ENCODE measurements around the gene XPR1. TPM values are rescaled to one million over a fixed set of nuclear protein-coding genes. Genes with fewer than 3 reads are reported as not detected.

XPR1 gene
- total RNA-seq, 1 experiment from 2014 or later: 30.7 TPM

DNA sequence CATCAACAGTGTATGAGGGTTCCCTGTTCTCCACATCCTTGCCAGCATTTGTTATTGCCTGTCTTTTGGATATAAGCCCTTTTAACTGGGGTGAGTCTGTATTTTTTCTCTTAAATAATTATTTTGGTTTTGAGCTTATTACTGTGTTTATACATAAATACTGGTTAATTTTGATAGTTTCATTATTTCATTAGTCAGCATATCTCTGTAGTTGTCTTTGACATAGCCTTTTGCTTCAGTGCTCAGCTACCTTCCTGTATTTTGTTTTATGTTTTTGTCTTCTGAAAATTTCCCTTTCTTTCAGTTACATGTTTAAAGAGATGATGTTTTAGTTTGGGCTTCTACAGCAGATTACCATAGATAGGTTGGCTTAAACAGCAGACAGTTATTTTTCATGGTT is 138.1 kb downstream of the XPR1 start:
- Histone ChIP-seq H3K36me3 (ENCODE audit: insufficient read depth, low read length, poor library complexity, severe bottlenecking) (no peaks in the 10 kb centered on the region), H3K4me1 (ENCODE audit: insufficient read depth, low read length, poor library complexity, severe bottlenecking) (no peaks in the 10 kb centered on the region), H3K4me3 (ENCODE audit: low read depth, low read length, poor library complexity, severe bottlenecking) (no peak overlapping the region), H3K9me3 (ENCODE audit: low read depth, low read length, poor library complexity, severe bottlenecking) (no peaks in the 10 kb centered on the region), H3K27me3 (replicated peaks; ENCODE audit: insufficient read depth, low read depth, low read length, poor library complexity) (no peaks in the 10 kb centered on the region), H3K27ac (ENCODE audit: low read depth, low read length, poor library complexity, severe bottlenecking) (no peak overlapping the region)
- ChIA-PET CTCF (no interaction called here), POLR2A (ENCODE audit: low non-redundant PET) (no interaction called here)
- DNase-seq (ENCODE audit: low spot score): no peak
- intact Hi-C loops (cut with micrococcal nuclease; ENCODE audit: unreplicated experiment): no loop called here
- no peak for TF ChIP-seq EZH2 (IDR thresholded peaks at IDR 0.05; ENCODE audit: borderline replicate concordance, low read depth, low read length, poor library complexity, severe bottlenecking)
- TF ChIP-seq CTCF (conservative IDR thresholded peaks at IDR 0.05; ENCODE audit: low read depth, low read length): no peak
- no TSS peak for BruUV-seq (replicated peaks)

DNA sequence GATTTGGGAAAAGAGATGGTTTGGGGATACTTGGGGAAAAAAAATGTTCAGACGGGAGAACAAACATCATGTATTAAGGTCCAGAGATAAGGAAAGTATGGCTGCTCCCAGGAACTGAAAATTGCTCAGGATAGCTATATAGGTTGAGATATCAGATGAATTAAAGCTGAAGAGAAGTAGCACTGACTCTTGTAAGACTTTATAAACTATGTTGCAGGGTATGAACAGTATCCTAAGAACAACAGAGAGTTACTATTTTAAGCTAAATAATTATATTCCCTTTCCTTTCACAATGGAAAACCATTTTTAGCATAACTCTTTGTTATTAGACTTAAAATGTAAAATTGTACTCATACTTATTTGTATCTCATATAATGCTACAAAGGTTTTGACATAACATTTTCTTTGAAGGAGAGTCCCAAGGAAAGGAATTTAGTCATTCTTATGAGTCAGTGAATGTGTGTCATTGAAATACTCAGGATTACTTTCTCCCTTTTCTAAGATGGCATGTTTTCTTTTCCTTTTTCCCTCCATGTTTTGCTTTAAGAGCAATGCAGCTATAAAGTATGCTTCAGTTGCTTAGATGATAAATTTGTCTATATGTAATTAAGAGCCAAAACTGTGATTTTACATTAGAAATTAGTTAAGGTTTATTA is 141.5 kb downstream of the XPR1 start:
- Histone ChIP-seq H3K9me3 (ENCODE audit: low read depth, low read length, poor library complexity, severe bottlenecking) (no peaks in the 10 kb centered on the region), H3K4me1 (ENCODE audit: insufficient read depth, low read length, poor library complexity, severe bottlenecking) (no peaks in the 10 kb centered on the region), H3K36me3 (ENCODE audit: insufficient read depth, low read length, poor library complexity, severe bottlenecking) (no peaks in the 10 kb centered on the region), H3K27ac (ENCODE audit: low read depth, low read length, poor library complexity, severe bottlenecking) (no peak overlapping the region), H3K4me3 (ENCODE audit: low read depth, low read length, poor library complexity, severe bottlenecking) (no peak overlapping the region), H3K27me3 (replicated peaks; ENCODE audit: insufficient read depth, low read depth, low read length, poor library complexity) (no peaks in the 10 kb centered on the region)
- TF ChIP-seq EZH2 (IDR thresholded peaks at IDR 0.05; ENCODE audit: borderline replicate concordance, low read depth, low read length, poor library complexity, severe bottlenecking) (no peak), CTCF (conservative IDR thresholded peaks at IDR 0.05; ENCODE audit: low read depth, low read length) (no peak)
- no TSS peak for BruUV-seq (replicated peaks)
- no peak for DNase-seq (ENCODE audit: low spot score)
- ChIA-PET POLR2A (ENCODE audit: low non-redundant PET) (no interaction called here), CTCF (no interaction called here)
- intact Hi-C loops (cut with micrococcal nuclease; ENCODE audit: unreplicated experiment): no loop called here

DNA sequence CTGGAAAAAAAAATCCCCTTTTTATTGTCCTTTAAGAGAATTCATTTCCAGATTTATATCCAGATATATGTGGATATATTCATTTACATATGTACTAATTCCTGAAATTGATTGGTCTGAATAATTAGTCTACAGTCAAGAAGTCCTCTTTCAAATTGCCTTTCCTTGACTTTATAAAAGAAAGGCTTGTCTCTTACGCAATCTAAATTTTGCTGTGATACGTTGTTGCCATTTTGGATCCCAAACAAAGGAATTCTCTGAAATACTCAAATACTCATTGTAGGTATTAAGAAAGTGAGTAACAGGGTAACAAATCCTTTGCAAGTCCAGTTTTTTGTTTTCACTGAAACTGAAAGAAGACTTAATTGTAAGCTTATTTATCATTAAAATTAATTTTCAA is 144.0 kb downstream of the XPR1 start:
- no peaks in the 10 kb centered on the region for H3K36me3 ChIP-seq (ENCODE audit: insufficient read depth, low read length, poor library complexity, severe bottlenecking)
- ChIA-PET POLR2A (ENCODE audit: low non-redundant PET) (no interaction called here), CTCF (no interaction called here)
- no peaks in the 10 kb centered on the region for H3K4me1 ChIP-seq (ENCODE audit: insufficient read depth, low read length, poor library complexity, severe bottlenecking)
- no peak for DNase-seq (ENCODE audit: low spot score)
- TF ChIP-seq CTCF (conservative IDR thresholded peaks at IDR 0.05; ENCODE audit: low read depth, low read length) (no peak), EZH2 (IDR thresholded peaks at IDR 0.05; ENCODE audit: borderline replicate concordance, low read depth, low read length, poor library complexity, severe bottlenecking) (no peak)
- no peak overlapping the region for H3K27ac ChIP-seq (ENCODE audit: low read depth, low read length, poor library complexity, severe bottlenecking)
- no peaks in the 10 kb centered on the region for H3K27me3 ChIP-seq (replicated peaks; ENCODE audit: insufficient read depth, low read depth, low read length, poor library complexity)
- intact Hi-C loops (cut with micrococcal nuclease; ENCODE audit: unreplicated experiment): no loop called here
- no peak overlapping the region for H3K4me3 ChIP-seq (ENCODE audit: low read depth, low read length, poor library complexity, severe bottlenecking)
- no TSS peak for BruUV-seq (replicated peaks)
- H3K9me3 ChIP-seq (ENCODE audit: low read depth, low read length, poor library complexity, severe bottlenecking): no peaks in the 10 kb centered on the region
